ENCODE results near the gene XPR1.

GRCh38 chr1:180754453-180754852 is 122.6 kb downstream of the XPR1 start:
- TF ChIP-seq CTCF (IDR thresholded peaks at IDR 0.05; ENCODE audit: low read depth, low read length) (no peak), EZH2phosphoT487 (IDR thresholded peaks at IDR 0.05; ENCODE audit: low read depth) (no peak)
